ENCODE results near the gene WDR74. TPM values are rescaled to one million over a fixed set of nuclear protein-coding genes. Genes with fewer than 3 reads are reported as not detected.

Gene WDR74
- total and polyA plus RNA-seq, 2 of the 13 experiments (the other 11 are each of a cell fraction or from before 2014, with no cell fraction given) = 77.0 to 83.3 TPM

- TF ChIP-seq KLF11 (CRISPR knock-in tag; IDR thresholded peaks at IDR 0.05) (no peak), ZNF3 (CRISPR knock-in tag; IDR thresholded peaks at IDR 0.05) (no peak), STAT5B (CRISPR knock-in tag; IDR thresholded peaks at IDR 0.05) (no peak), SIN3A (IDR thresholded peaks at IDR 0.05; ENCODE audit: borderline replicate concordance, low read depth, low read length) (no peak), CAMTA2 (CRISPR knock-in tag; IDR thresholded peaks at IDR 0.05; ENCODE audit: borderline replicate concordance) (no peak), DMAP1 (CRISPR knock-in tag; IDR thresholded peaks at IDR 0.05) (peak; percentile 92), PRDM4 (CRISPR knock-in tag; IDR thresholded peaks at IDR 0.05; ENCODE audit: borderline replicate concordance) (no peak), TBP (CRISPR knock-in tag; IDR thresholded peaks at IDR 0.05) (no peak), BRCA1 (CRISPR knock-in tag; IDR thresholded peaks at IDR 0.05) (0 out of 2 replicates have a peak, but pooled peaks have one; percentile 46), PLRG1 (conservative IDR thresholded peaks at IDR 0.05) (no peak), ADNP (CRISPR knock-in tag; IDR thresholded peaks at IDR 0.05) (no peak), CREBL2 (CRISPR knock-in tag; IDR thresholded peaks at IDR 0.05; ENCODE audit: borderline replicate concordance) (peak; percentile 57; the same call in 1 of the 2 replicates), ZNF230 (CRISPR knock-in tag; IDR thresholded peaks at IDR 0.05) (0 out of 2 replicates have a peak, but pooled peaks have one; percentile 68), IRF9 (CRISPR knock-in tag; IDR thresholded peaks at IDR 0.05; ENCODE audit: borderline replicate concordance) (peak; percentile 95; the same call in 1 of the 2 replicates), PATZ1 (CRISPR knock-in tag; IDR thresholded peaks at IDR 0.05) (peak; percentile 46; the same call in 1 of the 2 replicates), ZBTB38 (CRISPR knock-in tag; IDR thresholded peaks at IDR 0.05) (peak; percentile 50; the same call in 1 of the 2 replicates), JDP2 (CRISPR knock-in tag; IDR thresholded peaks at IDR 0.05; ENCODE audit: borderline replicate concordance) (no peak; the same call in 1 of the 2 replicates), ARNT2 (CRISPR knock-in tag; IDR thresholded peaks at IDR 0.05; ENCODE audit: low read depth) (peak; percentile 68), ZFP36 (IDR thresholded peaks at IDR 0.05; ENCODE audit: borderline replicate concordance, low read depth, low read length, partially characterized antibody) (no peak), SMYD3 (CRISPR knock-in tag; IDR thresholded peaks at IDR 0.05) (no peak), HHEX (CRISPR knock-in tag; IDR thresholded peaks at IDR 0.05) (0 out of 2 replicates have a peak, but pooled peaks have one; percentile 18), BCLAF1 (IDR thresholded peaks at IDR 0.05) (no peak)
These were observed 41.6 kb upstream of the WDR74 start, which contains the start of gene SLC3A2 (continued) for GRCh38 chr11:62880803-62881578.

Measured in HepG2 (cell line).